Endothelial cell (in vitro differentiated cells): Measurements from ENCODE around the gene TMEM212. TPM values are rescaled to one million over a fixed set of nuclear protein-coding genes. Genes with fewer than 3 reads are reported as not detected.

ENCODE experiments used
- DNase-seq: peaks from one replicate; pipeline ENCODE4 v3.0.0; 2021; ENCODE audit warnings: low spot score
- H3K27ac Mint-ChIP-seq: one replicate; pipeline ENCODE4 v1.8.0; 2021; ENCODE audit warnings: mixed read lengths, inconsistent platforms; ENCODE audit not compliant: unreplicated experiment
- H3K27me3 Mint-ChIP-seq: one replicate; pipeline ENCODE4 v1.8.0; 2021; ENCODE audit warnings: mild to moderate bottlenecking, moderate library complexity, mixed read lengths, inconsistent platforms; ENCODE audit not compliant: unreplicated experiment
- H3K36me3 Mint-ChIP-seq: one replicate; pipeline ENCODE4 v1.8.0; 2021; ENCODE audit warnings: mild to moderate bottlenecking, low read depth, mixed read lengths, inconsistent platforms; ENCODE audit not compliant: unreplicated experiment
- H3K4me1 Mint-ChIP-seq: one replicate; pipeline ENCODE4 v1.8.0; 2021; ENCODE audit warnings: mild to moderate bottlenecking, mixed read lengths, inconsistent platforms; ENCODE audit not compliant: unreplicated experiment
- H3K4me3 Mint-ChIP-seq: one replicate; pipeline ENCODE4 v1.8.0; 2021; ENCODE audit warnings: mild to moderate bottlenecking, mixed read lengths, inconsistent platforms; ENCODE audit not compliant: unreplicated experiment
- H3K9me3 Mint-ChIP-seq: one replicate; pipeline ENCODE4 v1.8.0; 2021; ENCODE audit warnings: mixed read lengths, inconsistent platforms; ENCODE audit not compliant: unreplicated experiment
- CTCF ChIP-seq: fragments of 200-600 bp; sonication (generic); IDR thresholded peaks from one replicate; pipeline ENCODE4 v1.5.0; 2021; ENCODE audit warnings: antibody characterized with exemption; ENCODE audit not compliant: unreplicated experiment
- total RNA-seq: library from RNA; stranded (reverse); fragmentation: NEBNext Ultra II Directional; extraction: Animal tissue kit (Norgen Biotek cat#: 25700); gene quantifications from one replicate; pipeline ENCODE4 v1.2.1, GENCODE V29; 2021; ENCODE audit not compliant: unreplicated experiment

TMEM212 gene
- total RNA-seq, 1 donor from 2014 or later = not detected

DNA sequence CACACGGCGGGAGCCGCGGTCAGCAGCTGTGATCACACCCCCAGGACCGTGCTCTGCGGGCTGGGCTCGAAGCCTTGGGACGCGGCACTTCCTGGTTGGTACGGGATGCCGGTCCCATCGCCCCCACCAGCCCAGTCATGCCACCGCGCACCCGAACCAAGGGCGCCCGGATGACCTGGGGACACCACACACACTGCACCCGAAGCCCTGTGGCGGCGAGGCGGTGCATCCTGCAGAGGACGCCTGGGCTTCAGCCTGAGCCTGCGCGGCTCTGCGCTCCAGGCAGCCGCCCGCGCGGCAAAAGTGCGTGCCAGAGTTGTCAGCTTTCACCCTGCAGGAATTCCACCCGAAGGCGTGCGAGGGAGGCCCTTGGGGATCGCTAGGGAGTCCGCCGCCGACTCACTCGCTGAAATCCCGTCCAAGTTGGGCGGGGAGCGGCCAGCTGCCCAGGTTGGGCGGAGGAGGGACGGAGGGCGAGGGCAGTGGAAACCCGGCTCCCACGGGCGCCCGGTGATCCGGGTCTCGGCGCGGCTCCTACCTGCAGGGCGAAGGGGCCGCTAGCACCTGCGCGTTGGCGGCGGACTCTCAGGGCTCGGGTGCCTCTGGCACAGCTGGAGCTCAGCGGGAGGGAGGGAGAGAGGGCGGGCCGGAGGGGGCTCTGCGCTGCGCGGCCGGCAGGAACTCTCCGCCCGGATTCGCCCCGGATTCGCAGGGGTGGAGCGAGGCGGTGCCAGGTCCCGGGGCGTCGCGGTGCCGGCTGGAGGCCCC lies 33.1 kb upstream of the TMEM212 start, which contains the start of gene PLD1:
Gene PLD1, minus strand, starts transcription at position 623 of the 768 bp plus-strand sequence. CDS start 72,432 bp downstream, outside the sequence.
- peak within 1 kb of the TSS; percentile 92 for H3K4me3 Mint-ChIP-seq
- peak; percentile 69 for DNase-seq
- no peaks in the 10 kb centered on the region for H3K9me3 Mint-ChIP-seq
- peaks cover 10% of the 10 kb centered on the region for H3K27me3 Mint-ChIP-seq
- H3K27ac Mint-ChIP-seq = peak within 1 kb of the TSS; percentile 82
- TF ChIP-seq CTCF = no peak
- peaks cover 8% of the 10 kb centered on the region for H3K36me3 Mint-ChIP-seq
- peaks cover 51% of the 10 kb centered on the region for H3K4me1 Mint-ChIP-seq

DNA sequence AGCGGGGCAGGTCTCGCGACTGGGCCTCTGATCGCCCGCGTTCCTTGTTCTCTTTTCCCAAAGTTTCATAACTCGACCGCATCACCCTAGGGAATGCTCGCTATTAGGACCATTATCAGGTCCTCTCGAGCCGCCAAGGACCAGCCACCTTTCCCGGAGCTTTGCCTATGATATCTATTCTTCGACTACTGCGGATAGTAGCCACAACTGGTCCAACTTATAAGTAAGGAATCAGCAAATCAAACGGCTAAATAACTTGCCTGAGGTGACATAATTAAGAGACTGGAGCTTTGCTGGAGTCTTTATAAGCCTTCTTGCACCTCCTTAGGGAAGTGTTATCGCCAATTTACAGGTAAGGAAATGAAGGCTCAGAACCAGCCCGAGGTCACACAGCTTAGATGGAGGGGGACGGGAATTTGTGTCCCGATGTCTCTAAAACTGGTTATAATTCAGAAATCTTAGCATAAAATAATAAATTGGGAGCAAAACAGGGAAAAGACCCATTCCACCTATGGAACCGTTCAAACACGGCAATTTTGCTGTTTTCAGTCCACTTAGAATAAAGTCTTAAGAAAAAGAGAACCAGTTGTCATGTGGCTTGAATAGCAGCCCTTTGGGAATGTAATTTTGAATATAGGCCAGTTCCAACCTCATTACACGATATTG lies 32.4 kb upstream of the TMEM212 start:
- Mint-ChIP-seq H3K4me1 (peaks cover 50% of the 10 kb centered on the region), H3K27ac (no peak overlapping the region), H3K4me3 (peak overlapping the region; percentile 89), H3K27me3 (peaks cover 10% of the 10 kb centered on the region), H3K9me3 (no peaks in the 10 kb centered on the region), H3K36me3 (peaks cover 8% of the 10 kb centered on the region)
- no peak for DNase-seq
- TF ChIP-seq CTCF = no peak

GRCh38 chr3:171811295-171811912 lies 31.7 kb upstream of the TMEM212 start:
- Mint-ChIP-seq H3K36me3 (peaks cover 8% of the 10 kb centered on the region), H3K27ac (no peak overlapping the region), H3K4me1 (peaks cover 47% of the 10 kb centered on the region), H3K27me3 (peaks cover 10% of the 10 kb centered on the region), H3K9me3 (no peaks in the 10 kb centered on the region), H3K4me3 (peak overlapping the region; percentile 89)
- no peak for TF ChIP-seq CTCF
- DNase-seq = no peak

DNA sequence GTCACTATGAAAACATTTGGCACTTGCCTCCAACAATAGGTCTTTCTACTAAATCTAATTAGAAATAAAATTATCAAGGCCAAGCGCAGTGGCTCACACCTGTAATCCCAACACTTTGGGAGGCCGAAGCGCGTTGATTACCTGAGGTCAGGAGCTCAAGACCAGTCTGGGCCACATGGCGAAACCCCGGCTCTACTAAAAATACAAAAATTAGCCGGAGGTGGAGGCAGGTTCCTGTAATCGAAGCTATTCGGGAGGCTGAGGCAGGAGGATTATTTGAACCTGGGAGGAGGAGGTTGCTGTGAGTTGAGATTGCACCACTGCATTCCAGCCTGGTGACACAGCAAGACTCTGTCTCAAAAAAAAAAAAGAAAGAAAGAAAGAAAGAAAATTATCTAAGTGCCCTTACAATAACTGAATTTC lies 31.2 kb upstream of the TMEM212 start:
- TF ChIP-seq CTCF = no peak
- no peak for DNase-seq
- Mint-ChIP-seq H3K27me3 (peaks cover 10% of the 10 kb centered on the region), H3K4me3 (no peak overlapping the region), H3K27ac (no peak overlapping the region), H3K9me3 (no peaks in the 10 kb centered on the region), H3K4me1 (peaks cover 42% of the 10 kb centered on the region), H3K36me3 (peaks cover 8% of the 10 kb centered on the region)
